Activated T-cell treated with anti-CD3 and anti-CD28 coated beads, Interleukin-2, amount 50 U/mL, for 48 hours (primary cell): Measurements from ENCODE around the gene HDAC2.

ENCODE experiments used
- DNase-seq, 2 experiments: peaks; one replicate each; pipeline ENCODE4 v3.0.0-alpha.2; 2020

Gene HDAC2

GRCh38 chr6:113907102-113907815, 63.7 kb downstream of the HDAC2 start:
- DNase-seq = no peak

- DNase-seq = no peak
Measured at GRCh38 chr6:113903666-113904330, 67.2 kb downstream of the HDAC2 start.

- no peak for DNase-seq
Measured at GRCh38 chr6:113901482-113901881, 69.5 kb downstream of the HDAC2 start.

- no peak for DNase-seq
Measured at GRCh38 chr6:113894712-113895674, 76.0 kb downstream of the HDAC2 start.

GRCh38 chr6:113893866-113894265, 77.1 kb downstream of the HDAC2 start:
- DNase-seq = no peak

GRCh38 chr6:113893451-113893850, 77.5 kb downstream of the HDAC2 start:
- no peak for DNase-seq

- DNase-seq = no peak
Measured at GRCh38 chr6:113888956-113889630, 81.9 kb downstream of the HDAC2 start.

GRCh38 chr6:113888493-113888892, 82.5 kb downstream of the HDAC2 start:
- no peak for DNase-seq

- DNase-seq = no peak
Measured at GRCh38 chr6:113886512-113886911, 84.4 kb downstream of the HDAC2 start.

- DNase-seq = no peak
Measured at GRCh38 chr6:113884011-113884410, 86.9 kb downstream of the HDAC2 start.
